Natural killer cell (primary cell): ENCODE data around the gene LSAMP. TPM values are rescaled to one million over a fixed set of nuclear protein-coding genes. Genes with fewer than 3 reads are reported as not detected.

Source experiments
- ATAC-seq, 3 donors: fragments of 150-1000 bp in 2 of 3; fragments of 200-7000 bp in 1 of 3; cut with Tn5 transposase; 1 replicate in 1 of 3; 2 replicates in 2 of 3; pipeline ENCODE4 v1.10.0; 2021; ENCODE audit warnings: mild to moderate bottlenecking in 2 of 3, moderate library complexity in 2 of 3
- DNase-seq, 2 donors: peaks; one replicate each; pipeline versions ENCODE4 v3.0.0 to v3.0.0-alpha.2; 2013 to 2021; ENCODE audit warnings: mixed read lengths in 1 of 2
- H3K27ac ChIP-seq: one replicate; pipeline ENCODE4 v1.5.1; 2013; ENCODE audit warnings: mild to moderate bottlenecking, low read length
- H3K27me3 ChIP-seq: one replicate; pipeline ENCODE4 v1.6.1; 2013; ENCODE audit warnings: low read length; ENCODE audit not compliant: control insufficient read depth, insufficient read depth
- H3K36me3 ChIP-seq: one replicate; pipeline ENCODE4 v1.6.1; 2013; ENCODE audit warnings: low read length; ENCODE audit not compliant: control insufficient read depth, insufficient read depth
- H3K4me1 ChIP-seq: one replicate; pipeline ENCODE4 v1.6.1; 2013; ENCODE audit warnings: low read length; ENCODE audit not compliant: control insufficient read depth, insufficient read depth
- H3K4me3 ChIP-seq: one replicate; pipeline ENCODE4 v1.5.1; 2013; ENCODE audit warnings: low read length
- H3K9me3 ChIP-seq: one replicate; pipeline ENCODE4 v1.6.1; 2013; ENCODE audit warnings: low read length; ENCODE audit not compliant: control insufficient read depth, insufficient read depth
- H3K27ac Mint-ChIP-seq, 2 donors: one replicate each; pipeline ENCODE4 v1.8.0; 2022; ENCODE audit warnings: mild to moderate bottlenecking in 2 of 2, mixed read lengths in 2 of 2, moderate library complexity in 1 of 2
- H3K27me3 Mint-ChIP-seq, 2 donors: one replicate each; pipeline ENCODE4 v1.8.0; 2022; ENCODE audit warnings: low read depth in 2 of 2, mixed read lengths in 2 of 2
- H3K36me3 Mint-ChIP-seq: one replicate; pipeline ENCODE4 v1.8.0; 2022; ENCODE audit warnings: mixed read lengths
- H3K4me1 Mint-ChIP-seq, 2 donors: one replicate each; pipeline ENCODE4 v1.8.0; 2022; ENCODE audit warnings: mixed read lengths in 2 of 2
- H3K4me3 Mint-ChIP-seq: one replicate; pipeline ENCODE4 v1.8.0; 2022; ENCODE audit warnings: mild to moderate bottlenecking, moderate library complexity, mixed read lengths
- H3K9me3 Mint-ChIP-seq, 2 donors: one replicate each; pipeline ENCODE4 v1.8.0; 2022; ENCODE audit warnings: mixed read lengths in 2 of 2
- CTCF ChIP-seq: fragments of 200-600 bp; IDR thresholded peaks from one replicate; pipeline ENCODE4 v1.8.0; 2022; ENCODE audit warnings: antibody characterized with exemption
- WGBS: methylation state at CpG from one replicate; pipeline ENCODE4 v1.1.7; 2013; ENCODE audit warnings: missing lambda C conversion rate; ENCODE audit not compliant: insufficient coverage; 5-methylcytosine and 5-hydroxymethylcytosine counted together
- intact Hi-C: fragments of 100-400 bp; cut with micrococcal nuclease; formaldehyde crosslinking; loops from one replicate; pipeline ENCODE4 v1.14.2; 2022
- total RNA-seq, 4 donors: library from RNA; stranded (reverse); fragments of 120-200 nt in 1 of 4; gene quantifications; one replicate each; pipeline versions ENCODE4 v1.2.3 to v1.2.4, GENCODE V29; 2013 to 2022

LSAMP gene
- total RNA-seq, 3 donors from 2014 or later (not counting 1 experiment from before 2014, with no cell fraction given), result not detected

DNA sequence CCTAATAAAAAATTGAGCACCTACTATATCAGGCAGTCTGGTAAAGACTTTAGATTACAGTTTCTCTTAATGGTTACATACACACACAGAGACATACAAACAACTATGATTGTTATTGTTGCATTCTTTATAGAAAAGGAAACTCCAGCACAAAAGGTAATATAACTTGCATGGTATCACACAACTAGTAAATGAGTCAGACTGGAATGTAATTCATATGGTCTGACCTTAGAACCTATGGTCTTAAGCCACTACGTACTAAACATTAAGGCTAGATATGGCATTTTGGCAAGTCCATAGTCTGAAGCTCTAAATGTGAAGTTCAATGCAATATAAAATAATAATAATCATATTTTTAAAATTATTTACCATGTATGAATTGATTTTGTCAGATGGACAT, 380.6 kb downstream of the LSAMP start:
- H3K4me3 ChIP-seq, result no peak overlapping the region
- H3K9me3 Mint-ChIP-seq, result peaks cover 5 to 8% of the 10 kb centered on the region in 2 donors
- intact Hi-C loops, result no loop called here
- H3K36me3 Mint-ChIP-seq, result no peaks in the 10 kb centered on the region
- no peaks in the 10 kb centered on the region for H3K27me3 Mint-ChIP-seq
- no peak overlapping the region for H3K27ac ChIP-seq
- no peaks in the 10 kb centered on the region for H3K4me1 ChIP-seq
- H3K27me3 ChIP-seq, result no peaks in the 10 kb centered on the region
- no peaks in the 10 kb centered on the region for H3K36me3 ChIP-seq
- H3K27ac Mint-ChIP-seq, result no peak overlapping the region
- no peaks in the 10 kb centered on the region for H3K4me1 Mint-ChIP-seq
- no peak for TF ChIP-seq CTCF
- no peak for ATAC-seq
- no peaks in the 10 kb centered on the region for H3K9me3 ChIP-seq
- no peak for DNase-seq
- 100% methylated on average over 1 of the region's 1 CpG for WGBS
- H3K4me3 Mint-ChIP-seq, result no peak overlapping the region

DNA sequence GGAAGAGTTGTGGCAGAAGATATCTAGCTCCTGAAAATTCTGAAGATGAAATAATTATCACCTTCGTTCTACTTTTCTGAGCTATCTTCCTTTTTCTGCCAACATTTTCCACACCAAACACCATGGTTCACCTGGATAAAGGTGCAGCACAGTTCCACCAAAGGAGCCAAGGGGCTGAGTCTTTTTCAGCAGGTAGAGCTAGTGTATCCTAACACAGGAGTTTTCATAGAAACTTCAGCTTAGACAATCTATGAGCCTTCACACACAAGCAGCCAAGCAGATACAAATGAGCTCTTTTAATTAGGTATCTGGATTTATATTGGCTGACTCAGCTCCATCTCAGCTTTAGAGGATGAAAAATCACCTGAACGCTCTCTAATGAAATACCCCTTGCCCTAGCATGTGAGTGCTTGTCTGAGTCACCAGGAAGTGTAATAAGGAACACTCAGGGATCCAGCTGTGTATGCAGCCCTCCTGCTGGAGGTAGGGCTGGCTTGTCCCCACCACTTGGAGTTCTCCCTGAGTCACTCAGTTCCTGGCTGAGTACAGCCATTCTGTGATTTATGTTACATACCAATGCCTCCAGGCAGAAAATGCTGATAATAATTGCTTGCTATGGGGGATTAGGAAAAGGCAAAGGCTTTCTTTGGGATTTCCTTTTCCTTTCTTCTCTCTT, 385.7 kb downstream of the LSAMP start:
- H3K27ac Mint-ChIP-seq, result no peak overlapping the region
- H3K36me3 Mint-ChIP-seq, result no peaks in the 10 kb centered on the region
- Histone ChIP-seq H3K9me3 (no peaks in the 10 kb centered on the region), H3K4me1 (no peaks in the 10 kb centered on the region), H3K4me3 (no peak overlapping the region), H3K36me3 (no peaks in the 10 kb centered on the region), H3K27ac (no peak overlapping the region), H3K27me3 (no peaks in the 10 kb centered on the region)
- no peaks in the 10 kb centered on the region for H3K27me3 Mint-ChIP-seq
- no peaks in the 10 kb centered on the region for H3K4me1 Mint-ChIP-seq
- no peak for DNase-seq
- H3K4me3 Mint-ChIP-seq, result no peak overlapping the region
- intact Hi-C loops, result no loop called here
- peaks cover 3% of the 10 kb centered on the region in 2 donors for H3K9me3 Mint-ChIP-seq
- TF ChIP-seq CTCF, result no peak
- 77% methylated on average over 2 of the region's 2 CpGs for WGBS
- ATAC-seq, result no peak

- H3K9me3 Mint-ChIP-seq, result peaks cover 3% of the 10 kb centered on the region in 2 donors
- no peak for TF ChIP-seq CTCF
- DNase-seq (no peak), ATAC-seq (no peak)
- intact Hi-C loops, result no loop called here
- Histone ChIP-seq H3K4me3 (no peak overlapping the region), H3K36me3 (no peaks in the 10 kb centered on the region), H3K9me3 (no peaks in the 10 kb centered on the region), H3K4me1 (no peaks in the 10 kb centered on the region), H3K27me3 (no peaks in the 10 kb centered on the region), H3K27ac (no peak overlapping the region)
- no peak overlapping the region for H3K4me3 Mint-ChIP-seq
- H3K27ac Mint-ChIP-seq, result no peak overlapping the region
- 88% methylated on average over 2 of the region's 2 CpGs for WGBS
- no peaks in the 10 kb centered on the region for H3K4me1 Mint-ChIP-seq
- H3K36me3 Mint-ChIP-seq, result no peaks in the 10 kb centered on the region
- H3K27me3 Mint-ChIP-seq, result no peaks in the 10 kb centered on the region
These were observed 386.4 kb downstream of the LSAMP start for GRCh38 chr3:116058844-116059243.
